ENCODE data around the gene MRO.

DNA sequence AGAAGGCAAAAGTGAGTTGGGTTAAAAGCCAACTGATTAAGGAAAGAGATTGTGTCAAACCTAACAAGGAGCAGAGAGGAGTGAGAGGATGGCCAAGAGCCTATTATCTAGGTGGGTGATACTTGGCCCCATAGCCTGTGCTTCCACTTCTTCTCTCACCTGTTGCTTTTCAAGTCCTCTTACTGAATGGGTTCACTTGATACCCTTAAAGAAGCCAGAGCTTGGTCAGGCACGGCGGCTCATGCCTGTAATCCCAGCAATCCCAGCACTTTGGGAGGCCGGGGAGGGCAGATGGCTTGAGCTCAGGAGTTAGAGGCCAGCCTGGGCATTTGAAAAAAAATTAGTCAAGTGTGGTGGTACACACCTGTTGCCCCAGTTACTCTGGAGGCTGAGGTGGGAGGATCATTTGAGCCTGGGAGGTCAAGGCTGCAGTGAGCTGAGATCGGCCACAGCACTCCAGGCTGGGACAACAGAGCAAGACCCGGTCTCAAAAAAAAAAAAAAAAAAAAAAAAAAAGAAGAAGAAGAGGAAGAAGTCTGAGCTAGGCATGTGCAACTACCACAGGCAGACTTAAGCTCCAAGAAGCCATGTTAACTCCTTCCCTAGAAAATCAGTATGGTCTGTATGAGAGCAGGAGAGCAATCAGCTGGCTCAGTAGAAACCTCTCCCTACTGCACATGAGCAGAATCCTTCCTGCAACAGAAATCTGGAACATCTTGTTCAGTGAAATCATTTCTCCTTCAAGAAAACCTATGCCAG lies 30.7 kb upstream of the MRO start:
- TF ChIP-seq ELK1 (IDR thresholded peaks at IDR 0.05; ENCODE audit: borderline replicate concordance, low read depth, low read length) = no peak
- TF ChIP-seq CEBPB (IDR thresholded peaks at IDR 0.05; ENCODE audit: low read depth, low read length) = no peak
- TF ChIP-seq, protein P1, sequence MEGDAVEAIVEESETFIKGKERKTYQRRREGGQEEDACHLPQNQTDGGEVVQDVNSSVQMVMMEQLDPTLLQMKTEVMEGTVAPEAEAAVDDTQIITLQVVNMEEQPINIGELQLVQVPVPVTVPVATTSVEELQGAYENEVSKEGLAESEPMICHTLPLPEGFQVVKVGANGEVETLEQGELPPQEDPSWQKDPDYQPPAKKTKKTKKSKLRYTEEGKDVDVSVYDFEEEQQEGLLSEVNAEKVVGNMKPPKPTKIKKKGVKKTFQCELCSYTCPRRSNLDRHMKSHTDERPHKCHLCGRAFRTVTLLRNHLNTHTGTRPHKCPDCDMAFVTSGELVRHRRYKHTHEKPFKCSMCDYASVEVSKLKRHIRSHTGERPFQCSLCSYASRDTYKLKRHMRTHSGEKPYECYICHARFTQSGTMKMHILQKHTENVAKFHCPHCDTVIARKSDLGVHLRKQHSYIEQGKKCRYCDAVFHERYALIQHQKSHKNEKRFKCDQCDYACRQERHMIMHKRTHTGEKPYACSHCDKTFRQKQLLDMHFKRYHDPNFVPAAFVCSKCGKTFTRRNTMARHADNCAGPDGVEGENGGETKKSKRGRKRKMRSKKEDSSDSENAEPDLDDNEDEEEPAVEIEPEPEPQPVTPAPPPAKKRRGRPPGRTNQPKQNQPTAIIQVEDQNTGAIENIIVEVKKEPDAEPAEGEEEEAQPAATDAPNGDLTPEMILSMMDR (conservative IDR thresholded peaks at IDR 0.05; ENCODE audit: low read depth, low read length) = no peak
- TF ChIP-seq POLR2A (IDR thresholded peaks at IDR 0.05; ENCODE audit: low read depth, low read length) = no peak
- no peak for TF ChIP-seq RAD21 (IDR thresholded peaks at IDR 0.05; ENCODE audit: low read length)
- TF ChIP-seq MAZ (IDR thresholded peaks at IDR 0.05; ENCODE audit: borderline replicate concordance, low read depth, low read length) = no peak
